Fibroblast of the aortic adventitia (primary cell): ENCODE data around the gene MFSD1. TPM values are rescaled to one million over a fixed set of nuclear protein-coding genes. Genes with fewer than 3 reads are reported as not detected.

Experiments used
- DNase-seq: peaks from one replicate; pipeline ENCODE4 v3.0.0-alpha.2; 2010; ENCODE audit warnings: low read depth
- H3K4me3 ChIP-seq: 2 replicates; pipeline ENCODE4 v1.5.1; 2011; ENCODE audit warnings: low read depth, mild to moderate bottlenecking, control low read depth, low read length, moderate library complexity
- CTCF ChIP-seq: IDR thresholded peaks from 2 replicates; pipeline ENCODE4 v1.5.1; 2011; ENCODE audit warnings: mild to moderate bottlenecking, low read length, control low read depth, inconsistent platforms; ENCODE audit not compliant: insufficient read depth
- total RNA-seq: library from RNA; depleted of rRNA; stranded (reverse); fragments of >200 nt; gene quantifications from 2 replicates; pipeline ENCODE4 v1.2.3, GENCODE V29; 2012; ENCODE audit warnings: low replicate concordance

The MFSD1 gene
- total RNA-seq, 1 donor = 223 TPM

- no peak for DNase-seq
- H3K4me3 ChIP-seq = no peak overlapping the region
- no peak for TF ChIP-seq CTCF
Observed at GRCh38 chr3:158847885-158848284, 46.0 kb downstream of the MFSD1 start.

GRCh38 chr3:158849757-158850156 lies 47.9 kb downstream of the MFSD1 start:
- no peak overlapping the region for H3K4me3 ChIP-seq
- TF ChIP-seq CTCF = no peak
- DNase-seq = no peak

GRCh38 chr3:158859362-158859761 lies 57.5 kb downstream of the MFSD1 start:
- TF ChIP-seq CTCF = no peak
- no peak for DNase-seq
- H3K4me3 ChIP-seq = no peak overlapping the region

- no peak for DNase-seq
- no peak for TF ChIP-seq CTCF
- no peak overlapping the region for H3K4me3 ChIP-seq
Observed at GRCh38 chr3:158863247-158863646, 61.4 kb downstream of the MFSD1 start.

GRCh38 chr3:158864492-158864891 lies 62.6 kb downstream of the MFSD1 start:
- no peak for DNase-seq
- no peak for TF ChIP-seq CTCF
- no peak overlapping the region for H3K4me3 ChIP-seq

GRCh38 chr3:158875700-158876099 lies 73.8 kb downstream of the MFSD1 start:
- DNase-seq = no peak
- TF ChIP-seq CTCF = no peak
- no peak overlapping the region for H3K4me3 ChIP-seq

Other genes with a start within 250 kb of the MFSD1 start
- 14.7 and 14.9 TPM in 2 replicates for gene MLF1, start 230.9 kb upstream of the MFSD1 start, total RNA-seq
- gene GFM1, start 157.5 kb upstream of the MFSD1 start, total RNA-seq = 44.4 and 49.4 TPM in 2 replicates
- 115 and 152 TPM in 2 replicates for gene LXN, start 129.4 kb upstream of the MFSD1 start, total RNA-seq
- 39.3 and 47.8 TPM in 2 replicates for gene RARRES1, start 69.6 kb upstream of the MFSD1 start, total RNA-seq